ENCODE results near the gene AP3S2.

GRCh38 chr15:89829161-89829560 lies 64.6 kb downstream of the AP3S2 start:
- TF ChIP-seq CTCF (conservative IDR thresholded peaks at IDR 0.05; ENCODE audit: low read depth in 2 of 2) (no peak), EZH2phosphoT487 (IDR thresholded peaks at IDR 0.05; ENCODE audit: unreplicated experiment) (no peak), POLR2AphosphoS5 (IDR thresholded peaks at IDR 0.05; ENCODE audit: low read depth) (no peak), EZH2 (IDR thresholded peaks at IDR 0.05; ENCODE audit: low read depth, unreplicated experiment) (no peak), STAT1 (IDR thresholded peaks at IDR 0.05; ENCODE audit: unreplicated experiment) (no peak), REST (IDR thresholded peaks at IDR 0.05; ENCODE audit: unreplicated experiment) (no peak), CREB1 (CRISPR knock-in tag; IDR thresholded peaks at IDR 0.05; ENCODE audit: low read depth) (no peak)

Measured in GM23338 (cell line).